NCI-H2227 (cell line): ENCODE data around the gene STEAP1B.

Source experiments
- DNase-seq: peaks from one replicate; lab custom pipeline; 2025; ENCODE audit not compliant: unreplicated experiment; lab: John Stamatoyannopoulos, UW

STEAP1B gene

DNA sequence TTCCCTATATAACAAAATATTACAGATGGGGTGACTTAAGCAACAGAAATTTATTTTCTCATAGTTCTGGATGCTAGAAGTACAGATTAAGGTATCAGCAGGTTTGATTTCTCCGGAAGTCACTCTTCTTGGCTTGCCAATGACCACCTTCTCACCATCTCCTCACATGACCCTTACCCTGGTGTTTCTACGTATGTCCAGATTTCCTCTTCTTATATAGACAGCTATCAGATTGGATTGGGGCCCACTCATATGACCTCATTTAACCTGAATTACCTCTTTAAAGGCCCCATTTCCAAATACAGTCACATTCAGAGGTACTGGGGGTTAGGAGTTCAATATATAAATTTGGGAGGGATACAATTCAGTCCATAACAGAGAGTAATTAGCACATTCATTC is 126.1 kb downstream of the STEAP1B start:
- DNase-seq, result no peak

DNA sequence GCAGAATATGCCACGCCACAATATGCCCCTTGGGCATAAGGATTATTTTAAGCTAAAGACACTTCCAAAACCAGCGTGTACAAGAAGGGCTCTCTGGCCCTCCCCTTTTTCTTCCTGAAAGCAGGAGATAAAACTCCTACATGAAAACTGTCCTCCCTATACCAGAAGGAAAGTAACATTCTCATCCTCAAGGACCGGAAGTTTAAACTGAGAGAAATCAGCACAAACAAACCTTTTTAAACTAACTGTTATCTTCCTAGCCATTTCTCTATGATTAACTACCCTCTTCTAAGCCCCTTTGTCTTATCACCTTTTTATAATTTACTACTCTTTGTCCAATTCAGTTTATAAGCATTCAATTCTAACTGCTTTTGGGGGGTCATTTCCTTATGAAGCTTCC is 126.6 kb downstream of the STEAP1B start:
- no peak for DNase-seq

DNA sequence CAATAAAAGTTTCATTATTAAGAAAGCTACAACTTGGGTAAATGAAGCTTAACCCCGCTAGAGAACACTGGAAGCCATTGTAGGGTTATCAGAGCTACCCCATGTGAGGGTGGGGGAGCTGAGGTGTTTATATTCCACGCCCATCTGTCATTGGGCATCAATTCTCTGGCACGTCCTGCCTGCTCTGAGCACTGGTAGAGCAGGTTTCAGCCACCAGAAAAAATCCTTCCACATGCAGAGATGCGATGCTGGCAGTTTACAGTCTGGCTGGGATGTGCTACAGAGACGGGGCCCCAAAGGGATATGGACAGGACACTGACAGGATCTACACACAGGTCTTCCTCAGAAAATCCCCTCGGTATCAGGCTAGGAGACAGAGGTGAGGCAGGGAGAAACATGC is 127.1 kb downstream of the STEAP1B start:
- no peak for DNase-seq

DNA sequence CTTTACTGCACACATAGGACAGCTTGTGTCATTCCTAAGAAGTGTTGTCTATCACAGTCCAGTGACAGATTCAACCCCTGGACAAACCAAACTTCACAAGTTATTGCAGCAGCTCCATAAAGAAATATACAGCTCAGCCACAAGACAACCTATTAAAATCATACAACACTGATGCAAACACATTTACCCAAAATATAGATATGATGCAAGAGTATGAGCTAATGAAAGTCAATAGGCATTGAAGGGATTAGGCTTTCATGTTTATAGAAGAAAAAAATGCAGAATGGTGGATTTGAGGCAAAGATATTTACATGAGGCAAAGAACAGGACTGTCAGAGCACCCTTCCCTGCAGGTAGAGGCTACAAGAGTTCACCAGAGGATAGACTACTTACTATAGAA is 128.1 kb downstream of the STEAP1B start:
- DNase-seq, result no peak
